NT2/D1 (cell line): ENCODE data around the gene RPTOR.

Experiments
- SUZ12 ChIP-seq: IDR thresholded peaks from 2 replicates; pipeline ENCODE4 v1.6.1; 2011; ENCODE audit not compliant: insufficient read length, insufficient read depth; ENCODE audit errors: extremely low read depth
- YY1 ChIP-seq: IDR thresholded peaks from 2 replicates; pipeline ENCODE4 v1.6.1; 2011; ENCODE audit not compliant: insufficient read length, insufficient read depth

DNA sequence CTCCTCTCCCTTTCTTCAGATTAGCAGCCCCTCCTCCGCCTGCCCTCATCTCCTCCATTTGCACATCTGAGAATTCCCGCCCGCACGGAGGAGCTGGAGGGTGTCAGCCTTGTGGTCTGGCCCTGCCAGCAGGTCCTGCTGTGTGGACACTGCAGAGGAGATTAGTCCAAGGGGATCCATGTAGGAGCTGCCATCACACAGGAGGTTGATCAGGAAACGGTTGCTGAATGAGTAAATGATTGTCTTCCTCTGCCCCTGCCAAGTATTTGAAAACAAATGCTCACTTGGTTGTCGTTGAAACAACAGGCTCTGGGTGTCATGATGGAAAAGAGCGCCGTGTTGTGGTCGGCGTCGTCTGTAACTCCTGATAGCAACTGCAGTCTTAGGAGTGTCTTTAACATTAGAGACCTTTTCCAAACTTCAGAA, 383.2 kb downstream of the RPTOR start:
- TF ChIP-seq YY1 (no peak), SUZ12 (no peak)
